SU-DHL-6 (cell line): Measurements from ENCODE around the gene PRDM16.

Experiments used
- H2AFZ ChIP-seq: fragments of 200-600 bp; sonication (generic); 2 replicates; pipeline ENCODE4 v1.6.1; 2014; ENCODE audit warnings: low read depth, mild to moderate bottlenecking, moderate library complexity, mixed read lengths, antibody characterized with exemption, low read length; ENCODE audit not compliant: severe bottlenecking
- H3F3A ChIP-seq: fragments of 200-600 bp; shearing (Covaris generic); 2 replicates; pipeline ENCODE4 v1.6.0; 2016; ENCODE audit warnings: antibody characterized with exemption, mild to moderate bottlenecking; ENCODE audit not compliant: insufficient read depth
- H3K27ac ChIP-seq: fragments of 200-600 bp; sonication (generic); 2 replicates; pipeline ENCODE4 v1.5.1; 2016; ENCODE audit warnings: low read depth, mild to moderate bottlenecking, low read length, moderate library complexity, mixed read lengths
- H3K27me3 ChIP-seq: fragments of 200-600 bp; sonication (generic), shearing (Covaris generic); 2 replicates; pipeline ENCODE4 v1.6.0; 2014; ENCODE audit warnings: mild to moderate bottlenecking, low read length
- H3K36me3 ChIP-seq: fragments of 200-600 bp; sonication (generic); 2 replicates; pipeline ENCODE4 v1.6.1; 2014; ENCODE audit warnings: mild to moderate bottlenecking, low read length, mixed read lengths
- H3K4me2 ChIP-seq: fragments of 300-600, 200-600 bp; shearing (Covaris generic), sonication (generic); 2 replicates; pipeline ENCODE4 v1.6.0; 2014; ENCODE audit warnings: low read length, low read depth, mild to moderate bottlenecking; ENCODE audit not compliant: poor library complexity, severe bottlenecking
- H3K4me3 ChIP-seq: fragments of 200-600 bp; sonication (generic); 2 replicates; pipeline ENCODE4 v1.5.1; 2014; ENCODE audit warnings: antibody characterized with exemption, low read length, mild to moderate bottlenecking, mixed read lengths; ENCODE audit not compliant: insufficient read depth, poor library complexity, severe bottlenecking
- H3K79me2 ChIP-seq: fragments of 200-600 bp; sonication (generic); 2 replicates; pipeline ENCODE4 v1.6.1; 2014; ENCODE audit warnings: mild to moderate bottlenecking, low read length, moderate library complexity; ENCODE audit not compliant: insufficient read depth
- H3K9ac ChIP-seq: fragments of 200-600 bp; sonication (generic); 2 replicates; pipeline ENCODE4 v1.7.0; 2014; ENCODE audit warnings: mild to moderate bottlenecking, low read length
- H3K9me2 ChIP-seq: fragments of 200-600 bp; sonication (generic); replicated peaks from 2 replicates; pipeline ENCODE4 v1.6.1; 2014; ENCODE audit warnings: low read length; ENCODE audit not compliant: insufficient read depth
- H3K9me3 ChIP-seq: fragments of 200-600 bp; sonication (generic); 2 replicates; pipeline ENCODE4 v1.6.1; 2014; ENCODE audit warnings: low read length, mixed read lengths; ENCODE audit not compliant: insufficient read depth
- H4K20me1 ChIP-seq: fragments of 200-600 bp; sonication (generic); 2 replicates; pipeline ENCODE4 v1.6.1; 2014; ENCODE audit warnings: low read depth, mild to moderate bottlenecking, antibody characterized with exemption, low read length, moderate library complexity, mixed read lengths
- CTCF ChIP-seq: fragments of 200-600 bp; sonication (generic); IDR thresholded peaks from one replicate; pipeline ENCODE4 v1.5.1; 2017; ENCODE audit warnings: antibody characterized with exemption, mild to moderate bottlenecking, low read length, moderate library complexity; ENCODE audit not compliant: insufficient read depth, poor library complexity, severe bottlenecking
- EZH2phosphoT487 ChIP-seq: fragments of 200-600 bp; sonication (generic), shearing (Covaris generic); conservative IDR thresholded peaks from 2 replicates; pipeline ENCODE4 v1.6.1; 2018; ENCODE audit warnings: mild to moderate bottlenecking, antibody characterized with exemption, low read length, moderate library complexity, mixed read lengths

Gene PRDM16

GRCh38 chr1:3196577-3197245 is 127.7 kb downstream of the PRDM16 start:
- Histone ChIP-seq H3K27me3 (no peaks in the 10 kb centered on the region), H3K9me3 (no peaks in the 10 kb centered on the region), H3K9me2 (no peaks in the 10 kb centered on the region), H2AFZ (no peak overlapping the region), H3K27ac (no peak overlapping the region), H4K20me1 (no peaks in the 10 kb centered on the region), H3F3A (no peaks in the 10 kb centered on the region), H3K36me3 (no peaks in the 10 kb centered on the region), H3K4me3 (no peak overlapping the region), H3K79me2 (no peaks in the 10 kb centered on the region), H3K9ac (no peak overlapping the region), H3K4me2 (no peak overlapping the region)
- TF ChIP-seq EZH2phosphoT487 (no peak), CTCF (no peak)

- H3K36me3 ChIP-seq: no peaks in the 10 kb centered on the region
- H3K4me3 ChIP-seq: no peak overlapping the region
- H2AFZ ChIP-seq: no peak overlapping the region
- no peaks in the 10 kb centered on the region for H3K9me2 ChIP-seq
- no peak overlapping the region for H3K27ac ChIP-seq
- no peak overlapping the region for H3K4me2 ChIP-seq
- no peaks in the 10 kb centered on the region for H3K9me3 ChIP-seq
- no peaks in the 10 kb centered on the region for H3F3A ChIP-seq
- no peak for TF ChIP-seq CTCF
- no peak for TF ChIP-seq EZH2phosphoT487
- no peaks in the 10 kb centered on the region for H4K20me1 ChIP-seq
- H3K27me3 ChIP-seq: no peaks in the 10 kb centered on the region
- no peaks in the 10 kb centered on the region for H3K79me2 ChIP-seq
- no peak overlapping the region for H3K9ac ChIP-seq
Measured at GRCh38 chr1:3197781-3198316, 128.8 kb downstream of the PRDM16 start.

- Histone ChIP-seq H3F3A (no peaks in the 10 kb centered on the region), H4K20me1 (no peaks in the 10 kb centered on the region), H2AFZ (no peak overlapping the region), H3K9ac (no peak overlapping the region), H3K9me2 (no peaks in the 10 kb centered on the region), H3K27ac (no peak overlapping the region), H3K4me2 (no peak overlapping the region), H3K4me3 (no peak overlapping the region), H3K27me3 (no peaks in the 10 kb centered on the region), H3K36me3 (no peaks in the 10 kb centered on the region), H3K9me3 (no peaks in the 10 kb centered on the region), H3K79me2 (no peaks in the 10 kb centered on the region)
- TF ChIP-seq CTCF (no peak), EZH2phosphoT487 (no peak)
Measured at GRCh38 chr1:3198371-3199271, 129.6 kb downstream of the PRDM16 start.
